Left cardiac atrium (tissue), 4 donors: ENCODE measurements around the gene RPS15A. TPM values are rescaled to one million over a fixed set of nuclear protein-coding genes. Genes with fewer than 3 reads are reported as not detected.
"Not testable (repeated sequence)": the region's sequence is repeated elsewhere in the genome, so short reads cannot be mapped to it uniquely, and the experiment has no call there.

Experiments used
- ATAC-seq, 2 donors: fragments of 200-7000 bp; cut with Tn5 transposase; one replicate each; pipeline ENCODE4 v1.9.1; 2020; ENCODE audit warnings: mild to moderate bottlenecking in 2 of 2, moderate library complexity in 2 of 2
- DNase-seq: peaks from one replicate; pipeline ENCODE4 v3.0.0-alpha.2; 2020
- intact Hi-C, 2 donors: fragments of 100-400 bp; cut with DNase I; formaldehyde crosslinking; loops; one replicate each; pipeline versions ENCODE4 v1.14.1 to v1.15.1; 2022 to 2023
- total RNA-seq, 2 donors: library from RNA; stranded (reverse); fragmentation: NEBNext Ultra II Directional; extraction: Animal tissue kit (Norgen Biotek cat#: 25700); gene quantifications; one replicate each; pipeline ENCODE4 v1.2.1, GENCODE V29; 2021
- donor health status: DM: no; HTN: yes; CAD: no.
- donor health status: DM: no; HTN: yes; CAD: no; lungs with severe emphysema.
- donor health status: DM: yes; HTN: yes; CAD: no.
- donor health status: Dilated cardiomyopathy.

RPS15A gene
- total RNA-seq, 2 donors from 2014 or later: 749 to 791 TPM

DNA sequence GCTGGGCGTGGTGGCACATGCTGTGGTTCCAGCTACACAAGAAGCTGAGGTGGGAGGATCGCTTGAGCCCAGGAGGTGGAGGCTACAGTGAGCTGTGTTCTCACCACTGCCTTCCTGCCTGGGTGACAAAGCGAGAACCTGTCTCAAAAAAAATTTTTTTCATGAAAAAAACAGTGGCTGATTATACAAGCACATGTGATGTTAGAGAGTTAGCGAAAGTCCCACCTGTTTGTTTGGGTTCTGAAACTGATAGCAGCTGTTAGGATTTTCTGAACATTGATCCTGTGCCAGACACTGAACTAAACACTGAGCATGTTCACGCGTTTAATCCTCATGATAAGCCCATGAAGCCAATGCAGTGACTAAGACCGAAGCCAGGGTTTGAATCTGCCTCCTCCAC, 22.9 kb downstream of the RPS15A start:
- ATAC-seq, intact Hi-C loops, DNase-seq: not testable (repeated sequence)

GRCh38 chr16:18762713-18763112, 27.4 kb downstream of the RPS15A start:
- intact Hi-C loops, DNase-seq: not testable (repeated sequence)
- peak in 1 of 2 donors; percentile 23 for ATAC-seq

DNA sequence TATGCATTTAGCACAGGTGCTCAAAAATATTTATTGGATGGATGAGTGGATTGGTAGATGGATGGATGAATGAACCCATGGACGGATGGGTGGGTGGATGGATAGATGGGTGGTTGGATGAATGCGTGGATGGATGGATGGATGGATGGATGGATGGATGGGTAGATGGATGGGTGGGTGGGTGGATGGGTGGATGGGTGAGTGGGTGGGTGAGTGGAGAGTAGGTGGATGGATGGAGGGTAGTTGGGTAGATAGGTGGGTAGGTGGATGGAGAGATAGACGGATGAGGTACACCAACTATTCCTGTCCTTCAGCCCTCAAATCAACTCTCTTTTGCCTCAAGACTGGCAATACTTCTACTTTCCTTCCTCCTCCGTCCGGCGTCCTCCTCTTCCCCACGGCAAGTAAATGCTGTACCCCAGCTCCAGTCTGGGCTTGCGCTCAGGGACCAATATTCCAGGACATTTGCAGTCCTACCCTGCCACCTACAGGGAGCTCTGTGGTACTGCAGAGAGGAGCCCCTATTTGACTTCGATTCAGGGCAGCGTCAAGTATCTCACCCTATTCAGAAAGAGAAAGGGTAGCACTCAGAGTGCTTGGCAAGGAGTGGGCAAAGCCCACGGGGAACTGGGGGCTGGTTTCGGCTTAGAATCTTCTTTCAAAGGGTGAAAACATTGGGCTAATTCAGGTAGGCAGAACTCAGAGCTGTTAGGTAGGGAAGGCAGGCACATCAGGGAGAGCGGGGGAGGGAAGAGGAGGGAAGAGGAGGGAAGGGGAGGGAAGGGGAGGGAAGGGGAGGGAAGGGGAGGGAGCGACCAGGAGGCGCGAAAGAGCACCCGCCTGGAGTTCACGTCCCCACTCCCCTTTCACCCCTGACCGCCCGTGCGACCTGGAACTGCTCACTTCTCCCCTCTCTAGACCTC, 30.3 kb downstream of the RPS15A start:
- ATAC-seq: peak; percentile 91 to 92
- intact Hi-C loops: not testable (repeated sequence)
- DNase-seq: peak; percentile 35

DNA sequence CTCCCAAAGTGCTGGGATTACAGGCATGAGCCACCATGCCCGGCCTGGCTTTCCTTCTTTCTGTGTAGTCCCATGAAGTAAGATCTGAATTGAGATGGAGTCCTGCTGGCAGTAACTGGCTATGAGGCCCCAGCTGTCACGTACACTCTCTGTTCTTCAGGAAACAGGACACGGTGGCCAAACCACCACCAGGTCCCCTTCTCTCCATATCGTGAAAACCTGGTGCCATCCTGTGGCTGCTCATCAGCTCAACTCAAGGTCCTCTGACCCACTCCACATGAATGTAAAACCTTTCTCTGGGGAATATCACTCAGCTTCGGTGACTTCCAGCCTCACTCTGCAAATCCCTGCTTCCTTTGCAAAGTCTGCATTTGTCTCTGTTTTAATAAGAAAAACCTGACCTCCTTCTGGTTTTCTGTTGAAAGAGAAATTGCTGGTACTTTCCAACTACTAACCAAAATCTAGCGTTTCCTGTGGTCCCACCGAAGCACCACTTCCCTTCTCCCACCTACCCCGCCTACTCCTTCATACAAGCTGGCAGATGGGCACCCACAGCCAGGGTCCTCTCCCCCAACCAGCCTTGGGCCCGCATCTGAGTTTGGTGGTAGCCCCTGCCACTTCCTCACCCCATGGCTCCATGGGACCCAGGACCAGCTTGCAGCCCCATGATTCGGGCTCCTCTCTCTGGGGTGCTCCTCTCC, 32.0 kb downstream of the RPS15A start:
- DNase-seq, intact Hi-C loops, ATAC-seq: not testable (repeated sequence)

DNA sequence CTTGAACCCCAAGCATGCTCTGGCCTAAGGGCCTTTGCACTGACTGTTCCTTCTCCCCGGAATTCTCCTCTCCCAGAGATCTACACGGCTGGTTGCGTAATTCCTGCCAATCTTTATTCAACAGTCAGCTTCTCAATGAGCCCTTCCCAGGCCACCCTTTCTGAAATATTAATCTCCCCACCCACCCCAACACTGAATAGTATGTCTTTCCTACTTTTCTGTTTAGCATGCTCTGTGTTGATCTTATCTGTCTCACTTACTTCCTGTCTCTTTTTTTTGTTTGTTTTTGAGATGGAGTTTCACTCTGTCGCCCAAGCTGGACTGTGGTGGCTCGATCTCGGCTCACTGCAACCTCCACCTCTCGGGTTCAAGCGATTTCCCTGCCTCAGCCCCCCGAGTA, 33.5 kb downstream of the RPS15A start:
- intact Hi-C loops, ATAC-seq, DNase-seq: not testable (repeated sequence)

- intact Hi-C loops, ATAC-seq, DNase-seq: not testable (repeated sequence)
Observed at GRCh38 chr16:18742870-18743269, 47.3 kb downstream of the RPS15A start.

GRCh38 chr16:18740027-18740426, 50.1 kb downstream of the RPS15A start:
- ATAC-seq, intact Hi-C loops, DNase-seq: not testable (repeated sequence)

- DNase-seq, intact Hi-C loops, ATAC-seq: not testable (repeated sequence)
Observed at GRCh38 chr16:18738768-18739167, 51.4 kb downstream of the RPS15A start.

DNA sequence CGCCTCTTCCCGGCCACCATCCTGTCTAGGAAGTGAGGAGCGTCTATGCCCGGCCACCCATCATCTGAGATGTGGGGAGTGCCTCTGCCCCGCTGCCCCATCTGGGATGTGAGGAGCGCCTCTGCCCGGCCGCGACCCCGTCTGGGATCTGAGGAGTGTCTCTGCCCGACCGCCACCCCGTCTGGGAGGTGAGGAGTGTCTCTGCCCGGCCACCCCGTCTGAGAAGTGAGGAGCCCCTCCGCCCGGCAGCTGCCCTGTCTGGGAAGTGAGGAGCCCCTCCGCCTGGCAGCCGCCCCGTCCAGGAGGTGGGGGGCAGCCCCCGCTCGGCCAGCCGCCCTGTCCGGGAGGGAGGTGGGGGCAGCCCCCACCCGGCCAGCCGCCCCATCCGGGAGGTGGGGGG, 55.9 kb downstream of the RPS15A start:
- ATAC-seq, intact Hi-C loops, DNase-seq: not testable (repeated sequence)

Other genes with a start within 250 kb of the RPS15A start
- 100 to 1,000 TPM; 163 to 238 TPM for gene NOMO2, start 228.2 kb downstream of the RPS15A start, total RNA-seq
- 10 to 100 TPM; 37.0 to 39.8 TPM for gene ARL6IP1, start 11.2 kb upstream of the RPS15A start, total RNA-seq
- gene SMG1, start 136.1 kb upstream of the RPS15A start, total RNA-seq: 10 to 100 TPM; 37.7 to 41.9 TPM
- 1 to 10 TPM in 1 of 2 donors, under 1 TPM in 1; 0.85 to 1.2 TPM for gene TMC7, start 193.6 kb upstream of the RPS15A start, total RNA-seq